SK-MEL-5 (cell line): ENCODE results near the gene APOBEC3H. TPM values are rescaled to one million over a fixed set of nuclear protein-coding genes. Genes with fewer than 3 reads are reported as not detected.

Source experiments
- DNase-seq: peaks from one replicate; pipeline ENCODE4 v3.0.0-alpha.2; 2016; ENCODE audit warnings: low read depth, low spot score
- in situ Hi-C: cut with HindIII; loops from 2 replicates; pipeline ENCODE4 v1.10.0; 2016; ENCODE audit warnings: low sequenced_read_pairs, high pct_unique_total_duplicates, low pct_unique_long_range_greater_than_20kb
- small RNA-seq, 2 experiments: library from RNA; depleted of rRNA; stranded (forward); fragments of <200 nt; gene quantifications; one replicate each; pipeline ENCODE3, GENCODE V24; 2014
- total RNA-seq: library from RNA; depleted of rRNA; stranded (reverse); fragments of >200 nt; shearing (Covaris generic); gene quantifications from 2 replicates; pipeline ENCODE4 v1.2.3, GENCODE V29; 2014; rRNA removed

APOBEC3H gene
- total RNA-seq, 1 experiment from 2014 or later = 1.1 TPM

DNA sequence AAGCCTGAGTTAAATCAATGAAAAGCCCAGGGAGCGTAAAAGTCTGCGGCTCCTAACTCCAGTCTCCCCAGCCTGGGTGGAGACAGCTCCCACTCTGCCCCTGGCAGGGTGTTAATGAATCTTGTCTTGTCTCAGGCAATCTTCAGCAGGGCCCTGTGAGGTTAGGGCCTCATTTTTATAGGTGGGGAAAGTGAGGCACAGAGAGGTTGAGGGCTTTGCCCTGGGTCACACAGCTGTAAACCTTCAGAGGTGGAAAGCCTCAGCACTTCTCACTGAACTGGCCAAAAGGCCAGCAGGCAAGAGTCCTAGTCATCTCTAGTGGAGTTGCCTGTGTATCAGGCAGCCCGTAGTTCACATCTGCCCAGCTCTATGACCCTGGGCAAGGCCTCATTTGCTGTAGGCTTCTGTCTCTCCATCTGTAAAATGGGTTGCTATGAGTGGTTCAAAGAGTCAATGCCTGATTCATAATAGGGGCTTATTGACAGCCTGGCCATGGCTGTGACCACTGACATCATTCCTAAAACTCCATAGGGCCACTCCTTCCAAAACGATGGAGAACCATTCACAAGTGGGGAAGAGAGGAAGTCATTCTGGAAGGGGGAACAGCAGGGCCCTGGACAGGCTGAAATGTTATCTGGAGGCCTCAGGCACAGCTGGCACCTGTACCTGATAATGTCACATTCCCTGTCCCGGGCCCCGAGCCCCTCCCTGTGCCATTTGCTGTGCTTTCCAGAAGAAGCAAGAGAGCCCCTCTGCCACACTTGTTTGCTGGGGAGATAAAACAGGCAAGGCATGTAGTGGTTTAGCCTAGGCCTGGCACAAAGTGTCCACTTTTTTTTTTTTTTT lies 49.4 kb downstream of the APOBEC3H start:
- no peak for DNase-seq
- in situ Hi-C loops = no loop called here

DNA sequence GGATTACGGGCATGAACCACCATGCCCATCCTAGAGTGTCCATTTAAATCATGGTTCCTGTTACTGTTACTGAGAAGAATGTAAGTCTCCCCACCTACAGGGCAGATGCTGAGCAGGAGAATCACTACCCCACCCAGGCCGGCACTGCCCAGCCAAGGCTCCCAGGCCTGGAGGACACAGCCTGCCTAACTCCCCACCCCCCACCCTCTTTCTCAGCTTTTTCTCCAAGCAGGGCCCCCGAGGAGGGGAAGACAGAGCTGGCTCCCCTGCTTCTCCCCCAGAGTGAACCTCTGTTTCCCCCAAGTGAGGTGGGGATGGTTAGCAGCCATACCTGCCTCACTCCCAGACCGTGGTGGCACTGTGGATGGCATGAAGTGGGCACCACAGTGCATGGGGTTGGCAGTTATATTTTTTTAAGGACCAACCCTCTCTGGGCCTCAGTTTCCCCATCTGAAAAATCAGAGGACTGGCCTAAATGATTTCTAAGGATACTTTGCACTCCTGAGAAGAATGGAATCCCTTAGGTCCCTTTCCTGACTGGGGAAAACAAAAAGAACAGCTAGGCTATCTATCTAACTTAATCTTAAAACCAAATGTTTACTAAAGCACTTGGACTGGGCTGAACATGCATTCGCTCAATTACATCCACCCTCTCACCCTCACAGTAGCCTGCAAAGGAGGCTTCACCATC lies 50.4 kb downstream of the APOBEC3H start:
- in situ Hi-C loops = no loop called here
- DNase-seq = no peak

DNA sequence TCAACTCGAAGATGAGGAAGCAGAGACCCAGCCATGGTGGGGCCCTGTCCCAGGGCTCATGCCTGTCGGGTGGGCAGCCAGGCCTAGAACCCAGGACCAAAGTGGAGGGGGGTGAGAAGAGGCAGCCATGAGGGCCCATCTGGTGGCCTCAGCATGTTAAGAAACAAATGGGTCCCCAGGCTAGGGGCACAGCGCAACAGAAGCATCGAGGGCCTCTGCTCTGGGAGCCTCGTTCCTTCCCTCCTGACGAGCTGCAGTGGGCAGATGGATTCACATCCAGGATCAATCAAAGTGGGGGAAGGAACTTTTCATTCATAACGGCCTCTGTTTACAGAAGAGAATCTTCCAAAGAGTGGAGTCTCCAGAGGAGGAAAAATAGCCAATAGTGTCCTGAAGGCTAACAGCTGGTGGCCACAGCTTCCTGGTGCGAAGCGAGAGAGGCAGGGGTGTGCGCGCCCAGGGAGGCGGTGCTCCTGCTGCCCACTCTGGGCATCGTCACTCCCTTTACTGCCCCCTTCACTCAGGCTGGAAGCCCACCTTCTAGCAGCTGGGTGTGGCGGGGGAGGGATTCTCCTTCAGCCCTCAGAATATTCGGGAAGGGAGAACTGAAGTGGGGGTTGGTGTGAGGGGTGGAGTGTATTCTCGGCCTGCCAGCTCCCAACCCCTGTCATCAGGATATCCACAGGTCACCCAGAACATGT lies 51.1 kb downstream of the APOBEC3H start:
- in situ Hi-C loops = no loop called here
- DNase-seq = no peak

- in situ Hi-C loops = no loop called here
- peak; percentile 48 for DNase-seq
Measured at GRCh38 chr22:39148727-39149535, 51.9 kb downstream of the APOBEC3H start.

- no peak for DNase-seq
- in situ Hi-C loops = no loop called here
Measured at GRCh38 chr22:39149915-39150847, 53.1 kb downstream of the APOBEC3H start.

- in situ Hi-C loops = no loop called here
- DNase-seq = peak; percentile 38
Measured at GRCh38 chr22:39150848-39151215, 53.8 kb downstream of the APOBEC3H start.

- DNase-seq = no peak
- in situ Hi-C loops = no loop called here
Measured at GRCh38 chr22:39151329-39151975, 54.4 kb downstream of the APOBEC3H start.

DNA sequence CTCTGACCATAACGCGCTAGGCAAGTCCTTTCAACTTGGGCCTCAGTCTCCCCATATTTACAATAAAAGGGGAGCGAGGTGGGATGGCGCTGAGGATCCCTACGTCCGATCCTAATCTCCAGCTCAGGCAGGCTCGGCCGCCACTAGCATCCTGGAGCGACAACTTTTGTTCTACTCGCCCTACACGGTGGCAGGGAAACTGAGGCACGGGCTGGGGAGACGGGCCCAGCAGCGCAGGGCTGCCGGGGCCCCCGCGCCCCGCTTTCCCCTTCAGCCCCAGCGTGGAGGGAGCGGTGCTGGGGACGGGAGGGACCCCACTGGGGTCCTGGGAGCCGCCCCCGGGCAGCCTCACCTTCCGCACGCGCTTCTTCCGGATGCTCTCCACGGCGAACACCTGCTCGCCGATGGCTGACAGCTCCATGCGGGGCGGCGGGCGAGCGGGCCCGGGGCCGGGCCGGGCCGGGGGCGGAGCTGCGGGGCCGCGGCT lies 55.0 kb downstream of the APOBEC3H start:
- in situ Hi-C loops = no loop called here
- DNase-seq = no peak

GRCh38 chr22:39152511-39153219 lies 55.6 kb downstream of the APOBEC3H start, which contains the start of gene CBX7:
Gene CBX7 (minus strand): TSS chr22:39152680. CDS start chr22:39152444, 236 bp downstream.
- in situ Hi-C loops = no loop called here
- DNase-seq = peak; percentile 84

DNA sequence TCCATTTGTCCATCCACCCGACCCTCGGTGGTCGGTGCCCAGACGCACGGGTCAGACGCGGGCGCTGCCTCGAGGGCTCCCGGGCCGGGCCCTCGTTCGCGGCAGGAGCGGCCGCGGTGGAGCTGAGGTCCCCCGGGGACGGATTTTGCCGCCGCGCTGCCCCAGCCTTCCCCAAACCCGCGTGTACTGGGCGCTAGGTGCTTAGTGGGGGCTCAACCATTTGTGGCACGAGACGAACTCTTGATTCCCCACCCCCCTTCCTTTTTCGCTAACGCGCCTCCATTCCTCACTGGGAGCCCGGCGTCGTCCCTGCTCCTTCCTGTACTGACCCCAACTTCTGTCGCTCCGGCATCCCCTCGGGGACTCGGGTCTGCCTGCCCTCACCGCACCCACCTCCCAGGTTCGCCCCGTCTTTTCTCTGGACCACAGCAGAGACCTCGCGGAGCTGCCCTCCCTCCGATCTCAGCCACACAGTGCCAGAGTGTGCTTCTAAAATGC lies 56.2 kb downstream of the APOBEC3H start:
- no peak for DNase-seq
- in situ Hi-C loops = no loop called here

Small RNA genes within 50 kb of the gene (small RNA-seq; reads per million reads assigned to genes)
- gene AL022318.2 = 0 reads per million in 2 experiments
- 0 reads per million in 2 experiments for gene COX5BP7

Other genes starting within 250 kb of the APOBEC3H start
- gene CBX6, start 225.0 kb upstream of the APOBEC3H start, total RNA-seq = 38.1 and 40.7 TPM in 2 replicates
- not detected in 2 replicates for gene APOBEC3A, start 139.6 kb upstream of the APOBEC3H start, total RNA-seq
- 3.8 and 4.3 TPM in 2 replicates for gene APOBEC3B, start 114.9 kb upstream of the APOBEC3H start, total RNA-seq
- gene APOBEC3C, start 83.0 kb upstream of the APOBEC3H start, total RNA-seq = 5.5 and 7.2 TPM in 2 replicates
- gene APOBEC3D, start 76.1 kb upstream of the APOBEC3H start, total RNA-seq = 2.0 and 3.0 TPM in 2 replicates
- gene APOBEC3F, start 56.4 kb upstream of the APOBEC3H start, total RNA-seq = 2.2 and 4.1 TPM in 2 replicates
- gene APOBEC3G, start 20.0 kb upstream of the APOBEC3H start, total RNA-seq = 9.8 and 14.0 TPM in 2 replicates
- gene CBX7, start 55.4 kb downstream of the APOBEC3H start, total RNA-seq = 2.7 and 4.7 TPM in 2 replicates
- 0.05 TPM in 1 of 2 replicates, not detected in the other for gene PDGFB, start 147.7 kb downstream of the APOBEC3H start, total RNA-seq
- 3,161 and 3,465 TPM in 2 replicates for gene RPL3, start 222.4 kb downstream of the APOBEC3H start, total RNA-seq